NCI-H226 (cell line): ENCODE results near the gene ERICH3.

Experiments used
- DNase-seq: peaks from one replicate; pipeline ENCODE4 v3.0.0-alpha.2; 2015

The ERICH3 gene

DNA sequence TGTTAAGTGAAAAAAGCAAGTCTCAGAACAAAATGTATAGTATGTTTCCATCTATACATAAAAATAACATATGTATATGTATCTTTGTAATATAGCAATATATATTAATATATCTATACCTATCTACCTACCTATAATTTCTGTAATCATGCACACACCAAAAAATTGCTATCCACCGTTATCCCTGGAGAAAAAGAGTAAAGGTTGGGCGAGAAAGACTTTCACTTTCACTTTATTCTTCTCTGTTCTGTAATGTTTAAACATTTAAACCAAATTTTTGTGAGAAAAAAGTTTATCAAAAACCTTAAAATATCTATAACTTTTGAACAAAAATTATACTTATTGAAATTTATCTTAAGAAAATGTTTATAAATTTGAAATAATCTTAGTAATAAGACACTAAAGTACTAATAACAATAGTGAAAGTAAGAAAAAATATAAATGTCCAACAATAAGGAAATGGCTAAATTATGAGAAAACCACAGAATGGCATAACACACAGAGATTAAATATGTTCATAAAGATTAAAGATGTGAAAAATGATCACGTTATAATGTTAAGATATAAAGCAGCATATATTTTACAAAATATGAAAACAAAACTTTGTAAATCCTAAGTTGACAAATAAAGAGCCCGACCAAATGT, 87.2 kb downstream of the ERICH3 start:
- DNase-seq = no peak

GRCh38 chr1:74584185-74584584, 89.4 kb downstream of the ERICH3 start:
- DNase-seq = no peak

GRCh38 chr1:74583397-74583796, 90.2 kb downstream of the ERICH3 start:
- DNase-seq = no peak

GRCh38 chr1:74579425-74579824, 94.2 kb downstream of the ERICH3 start:
- DNase-seq = no peak

- DNase-seq = no peak
Measured at GRCh38 chr1:74578101-74578500, 95.5 kb downstream of the ERICH3 start.

GRCh38 chr1:74571891-74572290, 101.7 kb downstream of the ERICH3 start:
- DNase-seq = no peak

- no peak for DNase-seq
Measured at GRCh38 chr1:74571493-74571800, 102.1 kb downstream of the ERICH3 start.

DNA sequence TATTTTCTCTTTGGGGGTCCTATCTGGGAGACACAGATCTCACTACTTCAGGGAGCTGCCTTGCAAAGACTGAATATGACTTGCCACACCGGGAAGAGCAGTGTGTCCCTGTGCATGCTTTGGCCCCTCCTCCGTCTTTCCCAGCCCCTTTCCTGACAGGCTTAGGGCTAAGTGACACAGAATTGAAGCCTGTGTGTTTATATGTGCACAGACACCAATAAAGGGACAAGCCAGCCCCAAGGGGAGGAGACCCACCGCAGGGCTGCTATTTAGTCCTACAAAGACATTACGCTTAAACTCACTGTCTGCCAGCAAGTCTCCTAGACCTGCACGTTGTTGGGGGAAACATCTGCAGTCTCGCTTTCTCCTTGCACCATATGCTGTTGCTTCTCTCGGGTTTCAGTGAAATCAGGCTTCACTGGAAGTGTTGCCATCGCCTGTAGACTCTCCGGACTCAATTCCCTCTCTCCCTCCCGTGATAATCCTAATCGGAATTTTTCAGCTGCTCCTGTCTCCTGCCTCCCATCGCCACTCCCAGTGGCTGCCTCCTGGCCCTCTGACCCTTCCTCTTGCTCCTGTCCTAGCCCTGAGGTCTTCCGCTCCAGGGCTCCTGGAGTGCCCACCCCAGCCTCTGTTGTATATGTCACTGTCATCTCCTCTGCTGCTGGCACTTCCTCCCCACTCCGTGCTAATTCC, 102.6 kb downstream of the ERICH3 start:
- no peak for DNase-seq

DNA sequence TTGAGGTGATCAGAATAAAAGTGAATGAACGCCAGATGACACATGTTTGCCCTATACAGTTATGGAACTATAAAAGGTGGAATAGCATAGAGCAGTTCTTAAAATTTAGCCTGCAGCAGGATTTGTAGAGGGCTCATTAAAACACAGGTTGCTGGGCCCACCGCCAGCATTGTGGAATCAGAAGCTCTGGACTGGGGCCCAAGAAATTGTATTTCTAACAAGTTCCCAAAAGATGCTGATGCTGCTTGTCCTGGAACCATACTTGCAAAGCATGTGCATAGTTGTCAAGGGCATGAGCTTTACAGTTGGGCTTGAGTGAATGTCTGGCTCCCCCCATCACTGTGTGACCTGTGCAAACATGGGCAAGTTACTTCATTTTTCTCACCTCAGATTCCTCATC, 123.7 kb downstream of the ERICH3 start:
- DNase-seq = no peak

DNA sequence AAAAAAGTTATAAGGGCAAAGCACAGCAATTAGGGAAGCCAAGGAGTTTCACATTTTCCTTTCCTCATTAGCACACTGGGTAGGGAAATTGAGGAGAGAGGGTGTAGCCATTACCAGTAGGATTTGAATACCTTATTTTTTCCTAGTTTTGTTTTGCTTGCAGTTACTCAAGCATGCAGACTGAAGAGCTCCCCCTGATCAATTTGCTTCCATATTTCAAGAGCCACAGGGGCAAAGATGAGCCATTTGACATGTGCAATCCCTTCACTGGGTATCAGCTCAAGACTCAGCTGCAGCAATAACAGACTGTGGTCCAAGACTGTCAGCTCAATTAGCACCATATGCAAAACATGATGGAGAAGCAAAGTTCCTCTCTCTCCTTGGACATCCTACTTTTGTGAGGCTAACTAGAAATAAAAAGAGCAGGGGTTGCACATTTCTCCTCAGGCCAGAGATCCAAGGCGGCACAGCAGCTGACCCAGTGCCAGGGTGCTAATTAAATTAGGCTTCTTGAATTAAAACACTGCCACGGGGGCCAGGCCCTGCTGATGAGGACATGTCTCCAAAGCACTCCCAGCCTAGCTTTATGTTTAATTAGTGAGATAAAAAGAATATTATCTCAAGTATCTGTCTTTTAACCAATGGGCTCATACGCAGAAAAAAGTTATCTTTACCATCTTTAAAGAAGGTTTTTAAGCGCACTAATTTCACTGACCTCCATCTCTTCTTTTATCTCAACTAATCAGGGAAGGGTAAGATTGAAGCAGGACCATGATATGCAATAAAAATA, 124.4 kb downstream of the ERICH3 start:
- DNase-seq = no peak

DNA sequence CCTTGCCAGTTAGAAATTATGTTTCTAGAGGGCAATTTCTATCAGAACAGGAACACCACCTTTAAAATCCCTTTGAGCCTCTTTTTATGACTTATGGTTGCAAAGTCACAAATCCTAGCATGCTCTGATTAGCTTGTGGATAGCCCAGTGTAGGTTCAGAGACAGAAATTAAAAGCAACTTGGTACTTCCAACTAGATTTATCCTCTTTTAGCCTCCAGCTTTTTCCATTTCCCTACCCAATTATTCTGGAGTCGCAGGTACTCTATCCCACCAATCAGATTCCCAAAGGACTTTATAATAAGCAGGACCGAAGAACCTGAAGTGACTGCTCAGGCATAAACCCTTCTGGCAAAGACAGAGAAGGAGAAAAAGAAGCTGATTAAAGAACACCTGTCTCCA, 127.8 kb downstream of the ERICH3 start:
- DNase-seq = no peak

- no peak for DNase-seq
Measured at GRCh38 chr1:74534241-74534640, 139.4 kb downstream of the ERICH3 start.

GRCh38 chr1:74531796-74532195, 141.8 kb downstream of the ERICH3 start:
- DNase-seq = no peak

DNA sequence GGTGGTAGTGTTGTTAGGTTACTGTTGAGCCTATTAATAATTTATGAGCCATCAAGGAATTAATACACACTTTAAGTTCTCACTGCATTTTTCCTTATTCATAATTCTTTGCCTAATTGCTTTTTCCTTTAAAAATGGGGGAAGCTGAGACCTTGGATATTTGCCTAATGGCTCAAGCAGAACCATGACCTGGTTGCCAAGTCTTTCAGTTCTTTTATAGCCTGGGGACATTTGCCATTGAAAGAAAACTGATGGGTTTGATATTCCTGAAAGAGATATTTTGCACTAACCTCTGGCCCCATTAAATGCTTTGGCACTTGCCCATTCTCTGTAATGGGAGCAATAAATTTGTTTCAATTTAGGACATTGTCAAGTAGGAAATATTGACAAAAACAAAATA, 142.7 kb downstream of the ERICH3 start:
- no peak for DNase-seq

DNA sequence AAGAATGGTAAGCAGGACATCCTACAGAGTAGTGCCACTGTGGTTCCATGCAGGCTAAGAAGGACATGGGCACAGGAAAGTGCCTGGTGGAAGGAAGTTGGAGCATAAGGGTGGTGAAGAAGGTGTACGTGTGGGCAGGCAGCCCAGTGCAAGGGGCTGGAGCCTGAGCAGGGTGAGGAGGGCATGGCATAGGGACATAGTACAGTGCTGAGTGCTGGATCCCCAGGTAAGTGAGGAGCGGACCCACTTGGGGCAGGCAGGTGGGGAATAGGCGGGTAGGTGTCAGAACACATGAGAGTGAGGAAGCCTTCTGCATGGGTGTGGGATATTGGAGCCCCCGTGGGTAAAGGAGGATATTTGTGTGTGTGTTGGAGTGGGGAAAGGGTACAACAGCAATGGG, 145.5 kb downstream of the ERICH3 start:
- DNase-seq = no peak

GRCh38 chr1:74526708-74527107, 146.9 kb downstream of the ERICH3 start:
- DNase-seq = no peak

DNA sequence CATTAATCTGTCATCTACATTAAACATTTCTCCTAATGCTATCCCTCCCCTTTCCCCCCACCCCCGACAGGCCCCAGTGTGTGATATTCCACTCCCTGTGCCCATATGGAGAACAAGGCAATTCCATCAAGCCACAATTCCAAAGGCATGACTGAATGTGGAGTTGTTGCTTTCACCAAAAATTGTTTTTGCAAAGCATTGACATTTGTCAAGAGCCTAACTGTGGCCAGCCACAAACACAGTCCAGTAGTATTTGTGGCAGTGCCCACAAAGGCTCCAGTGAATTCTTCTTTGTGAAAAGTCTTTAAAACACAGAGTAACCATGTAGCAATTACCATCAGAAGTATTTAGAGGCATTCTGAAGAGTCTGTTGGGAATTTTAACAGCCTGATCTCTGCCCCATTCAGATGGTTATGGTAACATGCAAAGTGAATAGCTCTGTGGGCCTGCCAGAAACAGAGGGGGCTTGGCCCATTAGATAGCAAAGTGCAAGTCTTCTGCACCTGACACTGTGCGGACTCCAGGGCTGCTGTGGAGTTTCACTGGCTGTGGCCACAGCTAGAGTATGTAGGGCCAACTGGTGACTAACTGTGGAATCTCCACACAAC, 149.6 kb downstream of the ERICH3 start:
- DNase-seq = no peak

DNA sequence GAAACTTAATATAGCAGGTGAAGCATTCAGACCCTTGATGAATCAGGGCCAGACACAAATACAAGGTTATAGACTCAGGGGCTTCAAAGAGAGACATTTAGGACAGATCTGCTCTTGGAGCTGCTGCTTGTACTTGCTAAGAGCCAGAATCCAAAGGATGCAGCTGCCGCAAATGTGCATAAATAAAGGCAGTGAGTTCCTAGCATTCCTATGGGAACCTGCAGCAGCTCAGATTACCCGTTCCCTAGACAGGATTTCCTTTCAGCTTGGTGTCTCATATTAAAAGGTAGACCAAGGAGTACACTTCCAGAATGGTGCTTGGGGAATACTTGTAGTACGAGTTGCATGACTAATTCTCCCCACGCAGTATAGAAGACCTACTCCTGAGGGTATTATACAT, 151.4 kb downstream of the ERICH3 start:
- DNase-seq = no peak
